PC-3 (cell line): Measurements from ENCODE around the gene EDNRA. TPM values are rescaled to one million over a fixed set of nuclear protein-coding genes. Genes with fewer than 3 reads are reported as not detected.

Experiments used
- ATAC-seq: fragments of 200-7000 bp; cut with Tn5 transposase; 2 replicates; pipeline ENCODE4 v1.9.1; 2020; ENCODE audit warnings: mild to moderate bottlenecking, moderate library complexity
- BruUV-seq: library from RNA; stranded (reverse); fragments of 400-500 nt; replicated peaks from 2 replicates; lab custom pipeline; 2021; lab: Mats Ljungman, UMichigan
- CTCF ChIA-PET: fragments of 300-600 bp; sonication (Branson Sonifier 250); formaldehyde crosslinking; loops from one replicate; lab custom pipeline; 2022; ENCODE audit warnings: antibody characterized with exemption; lab: Charles Lee
- POLR2A ChIA-PET: fragments of 300-600 bp; sonication (Branson Sonifier 250); formaldehyde crosslinking; loops from one replicate; lab custom pipeline; 2022; ENCODE audit warnings: antibody characterized with exemption; ENCODE audit not compliant: unreplicated experiment; lab: Charles Lee
- DNase-seq: peaks from one replicate; pipeline ENCODE4 v3.0.0-alpha.2; 2015
- H2AFZ ChIP-seq: fragments of 300-600 bp; sonication (generic); 2 replicates; pipeline ENCODE4 v1.6.0; 2016; ENCODE audit warnings: antibody characterized with exemption, low read length
- H3F3A ChIP-seq: fragments of 300-600 bp; sonication (generic); one replicate; pipeline ENCODE4 v1.6.0; 2017; ENCODE audit warnings: antibody characterized with exemption, low read length, control low read depth, mild to moderate bottlenecking; ENCODE audit not compliant: unreplicated experiment
- H3K27ac ChIP-seq: fragments of 300-600 bp; sonication (generic); 2 replicates; pipeline ENCODE4 v1.5.1; 2016; ENCODE audit warnings: mild to moderate bottlenecking, low read length
- H3K27me3 ChIP-seq: fragments of 300-600 bp; sonication (generic); 2 replicates; pipeline ENCODE4 v1.6.1; 2016; ENCODE audit warnings: low read length, mixed read lengths
- H3K36me3 ChIP-seq: fragments of 300-600 bp; sonication (generic); 2 replicates; pipeline ENCODE4 v1.6.1; 2016; ENCODE audit warnings: low read depth, mixed run types, low read length, mixed read lengths
- H3K4me1 ChIP-seq: fragments of 300-600 bp; sonication (generic); 2 replicates; pipeline ENCODE4 v1.5.1; 2016; ENCODE audit warnings: low read length; ENCODE audit not compliant: insufficient read depth
- H3K4me2 ChIP-seq: fragments of 300-600 bp; sonication (generic); 2 replicates; pipeline ENCODE4 v1.6.0; 2016; ENCODE audit warnings: low read length
- H3K4me3 ChIP-seq: fragments of 300-600 bp; sonication (generic); 2 replicates; pipeline ENCODE4 v1.5.1; 2016; ENCODE audit warnings: mild to moderate bottlenecking, low read length, mixed read lengths
- H3K79me2 ChIP-seq: fragments of 300-600 bp; sonication (generic); 2 replicates; pipeline ENCODE4 v1.6.1; 2017; ENCODE audit warnings: low read length, mixed read lengths
- H3K9ac ChIP-seq: fragments of 300-600 bp; sonication (generic); 2 replicates; pipeline ENCODE4 v1.6.0; 2016; ENCODE audit warnings: mild to moderate bottlenecking, low read length
- H3K9me2 ChIP-seq: fragments of 300-600 bp; sonication (generic); replicated peaks from 2 replicates; pipeline ENCODE4 v1.6.1; 2016; ENCODE audit warnings: mixed run types, low read length, mixed read lengths
- H3K9me3 ChIP-seq: fragments of 300-600 bp; sonication (generic); 2 replicates; pipeline ENCODE4 v1.6.1; 2016; ENCODE audit warnings: low read length, mixed read lengths
- H4K20me1 ChIP-seq: fragments of 300-600 bp; sonication (generic); 2 replicates; pipeline ENCODE4 v1.6.1; 2016; ENCODE audit warnings: low read length, mixed read lengths
- CTCF ChIP-seq: fragments of 300-600 bp; sonication (generic); conservative IDR thresholded peaks from 2 replicates; pipeline ENCODE4 v1.5.1; 2017; ENCODE audit warnings: antibody characterized with exemption, low read depth, mild to moderate bottlenecking, low read length
- EZH2 ChIP-seq: fragments of 300-600 bp; sonication (generic); IDR thresholded peaks from one replicate; pipeline ENCODE4 v1.6.1; 2017; ENCODE audit warnings: antibody characterized with exemption, mild to moderate bottlenecking, low read length; ENCODE audit not compliant: unreplicated experiment
- EZH2phosphoT487 ChIP-seq: fragments of 300-600 bp; sonication (generic); IDR thresholded peaks from 2 replicates; pipeline ENCODE4 v1.6.1; 2018; ENCODE audit warnings: mild to moderate bottlenecking, antibody characterized with exemption, low read length, borderline replicate concordance
- intact Hi-C: fragments of 100-400 bp; cut with micrococcal nuclease; formaldehyde crosslinking; loops from 2 replicates; pipeline ENCODE4 v1.9.0; 2023
- total RNA-seq: library from RNA; depleted of rRNA; stranded (reverse); fragments of >200 nt; gene quantifications from 2 replicates; pipeline ENCODE4 v1.2.3, GENCODE V29; 2014

The EDNRA gene
- total RNA-seq, 1 experiment from 2014 or later: 2.4 TPM

GRCh38 chr4:147525494-147526271, 44.8 kb downstream of the EDNRA start:
- Histone ChIP-seq H3K36me3 (no peaks in the 10 kb centered on the region), H3K4me3 (no peak overlapping the region), H3K27me3 (no peaks in the 10 kb centered on the region), H2AFZ (no peak overlapping the region), H3K4me1 (no peaks in the 10 kb centered on the region), H3K79me2 (no peaks in the 10 kb centered on the region), H3K9me3 (no peaks in the 10 kb centered on the region), H3F3A (no peaks in the 10 kb centered on the region), H3K9me2 (no peaks in the 10 kb centered on the region), H3K4me2 (no peak overlapping the region), H3K27ac (no peak overlapping the region), H3K9ac (no peak overlapping the region), H4K20me1 (no peaks in the 10 kb centered on the region)
- intact Hi-C loops: no loop called here
- ATAC-seq (peak; percentile 22; the same call in 1 of the 2 replicates), DNase-seq (no peak)
- ChIA-PET POLR2A (no interaction called here), CTCF (no interaction called here)
- no peak for TF ChIP-seq EZH2
- no peak for TF ChIP-seq EZH2phosphoT487
- no peak for TF ChIP-seq CTCF
- no TSS peak for BruUV-seq

GRCh38 chr4:147526272-147526654, 45.4 kb downstream of the EDNRA start:
- no peak overlapping the region for H2AFZ ChIP-seq
- H3K4me1 ChIP-seq: no peaks in the 10 kb centered on the region
- TF ChIP-seq EZH2phosphoT487 (no peak), EZH2 (no peak), CTCF (peak; percentile 27; the same call in 1 of the 2 replicates)
- H3K9ac ChIP-seq: no peak overlapping the region
- no peak overlapping the region for H3K4me2 ChIP-seq
- no peaks in the 10 kb centered on the region for H3K79me2 ChIP-seq
- H3K4me3 ChIP-seq: no peak overlapping the region
- no peaks in the 10 kb centered on the region for H3K27me3 ChIP-seq
- DNase-seq (peak; percentile 8), ATAC-seq (no peak)
- BruUV-seq: no TSS peak
- no peak overlapping the region for H3K27ac ChIP-seq
- intact Hi-C loops: no loop called here
- ChIA-PET POLR2A (no interaction called here), CTCF (no interaction called here)
- no peaks in the 10 kb centered on the region for H3F3A ChIP-seq
- H4K20me1 ChIP-seq: no peaks in the 10 kb centered on the region
- H3K36me3 ChIP-seq: no peaks in the 10 kb centered on the region
- no peaks in the 10 kb centered on the region for H3K9me2 ChIP-seq
- H3K9me3 ChIP-seq: no peaks in the 10 kb centered on the region

- H3K79me2 ChIP-seq: no peaks in the 10 kb centered on the region
- H4K20me1 ChIP-seq: no peaks in the 10 kb centered on the region
- POLR2A ChIA-PET: no interaction called here
- no peak overlapping the region for H3K4me2 ChIP-seq
- H3K27me3 ChIP-seq: no peaks in the 10 kb centered on the region
- TF ChIP-seq EZH2phosphoT487 (no peak), CTCF (no peak), EZH2 (no peak)
- no TSS peak for BruUV-seq
- DNase-seq (no peak), ATAC-seq (no peak)
- intact Hi-C loops: no loop called here
- H3K9me3 ChIP-seq: no peaks in the 10 kb centered on the region
- H3K4me3 ChIP-seq: no peak overlapping the region
- no peaks in the 10 kb centered on the region for H3K36me3 ChIP-seq
- no peaks in the 10 kb centered on the region for H3K9me2 ChIP-seq
- H3K4me1 ChIP-seq: no peaks in the 10 kb centered on the region
- H2AFZ ChIP-seq: no peak overlapping the region
- CTCF ChIA-PET: no interaction called here
- H3F3A ChIP-seq: no peaks in the 10 kb centered on the region
- H3K9ac ChIP-seq: no peak overlapping the region
- H3K27ac ChIP-seq: no peak overlapping the region
Observed at GRCh38 chr4:147528054-147528453, 47.2 kb downstream of the EDNRA start.
